Amniotic stem cell (primary cell): ENCODE results near the gene TSPAN15.
"Not testable (repeated sequence)": the region's sequence is repeated elsewhere in the genome, so short reads cannot be mapped to it uniquely, and the experiment has no call there.

Source experiments
- DNase-seq: peaks from one replicate; lab custom pipeline; 2025; lab: John Stamatoyannopoulos, UW

The TSPAN15 gene

GRCh38 chr10:69446650-69447151 lies 4.6 kb upstream of the TSPAN15 start:
- peak; percentile 32 for DNase-seq

GRCh38 chr10:69449841-69450240 lies 1.4 kb upstream of the TSPAN15 start:
- DNase-seq: no peak

- not testable (repeated sequence) for DNase-seq
Observed at GRCh38 chr10:69450395-69450794, 870 bp upstream of the TSPAN15 start.

GRCh38 chr10:69451784-69452251 lies 553 bp downstream of the TSPAN15 start:
- DNase-seq: no peak

- DNase-seq: no peak
Observed at GRCh38 chr10:69452676-69453415, 1.6 kb downstream of the TSPAN15 start.

- no peak for DNase-seq
Observed at GRCh38 chr10:69453795-69454194, 2.5 kb downstream of the TSPAN15 start.

- no peak for DNase-seq
Observed at GRCh38 chr10:69455006-69455763, 3.9 kb downstream of the TSPAN15 start.

- DNase-seq: no peak
Observed at GRCh38 chr10:69456880-69457693, 5.8 kb downstream of the TSPAN15 start.

- DNase-seq: no peak
Observed at GRCh38 chr10:69457771-69458237, 6.5 kb downstream of the TSPAN15 start.

- no peak for DNase-seq
Observed at GRCh38 chr10:69458430-69459100, 7.3 kb downstream of the TSPAN15 start.

- no peak for DNase-seq
Observed at GRCh38 chr10:69459101-69459790, 8.0 kb downstream of the TSPAN15 start.

GRCh38 chr10:69459893-69460575 lies 8.8 kb downstream of the TSPAN15 start:
- DNase-seq: no peak

GRCh38 chr10:69460576-69461242 lies 9.4 kb downstream of the TSPAN15 start:
- DNase-seq: no peak

- DNase-seq: no peak
Observed at GRCh38 chr10:69461243-69462025, 10.2 kb downstream of the TSPAN15 start.

GRCh38 chr10:69463886-69464285 lies 12.6 kb downstream of the TSPAN15 start:
- no peak for DNase-seq

- no peak for DNase-seq
Observed at GRCh38 chr10:69464401-69464800, 13.1 kb downstream of the TSPAN15 start.

GRCh38 chr10:69464801-69465401 lies 13.6 kb downstream of the TSPAN15 start:
- DNase-seq: no peak

GRCh38 chr10:69465457-69466157 lies 14.3 kb downstream of the TSPAN15 start:
- DNase-seq: no peak
